OCI-LY7 (cell line): ENCODE results near the gene HMCN1. TPM values are rescaled to one million over a fixed set of nuclear protein-coding genes. Genes with fewer than 3 reads are reported as not detected.
"Not testable (repeated sequence)": the region's sequence is repeated elsewhere in the genome, so short reads cannot be mapped to it uniquely, and the experiment has no call there.

Experiments
- BruUV-seq: library from RNA; stranded (reverse); fragments of 400-500 nt; replicated peaks from 2 replicates; lab custom pipeline; 2021; lab: Mats Ljungman, UMichigan
- CTCF ChIA-PET: fragments of 300-600 bp; sonication (Branson Sonifier 250); formaldehyde crosslinking; loops from one replicate; lab custom pipeline; 2022; ENCODE audit warnings: antibody characterized with exemption; ENCODE audit not compliant: unreplicated experiment; lab: Charles Lee
- POLR2A ChIA-PET: fragments of 300-600 bp; sonication (Branson Sonifier 250); formaldehyde crosslinking; loops from one replicate; lab custom pipeline; 2022; ENCODE audit warnings: antibody characterized with exemption; lab: Charles Lee
- DNase-seq: peaks from one replicate; pipeline ENCODE4 v3.0.0-alpha.2; 2015; ENCODE audit warnings: low spot score
- H2AFZ ChIP-seq: fragments of 200-600 bp; sonication (generic), shearing (Covaris generic); 2 replicates; pipeline ENCODE4 v1.6.1; 2014; ENCODE audit warnings: mild to moderate bottlenecking, antibody characterized with exemption, low read length, moderate library complexity
- H3K27ac ChIP-seq: fragments of 200-600 bp; sonication (generic); 2 replicates; pipeline ENCODE4 v1.5.1; 2014; ENCODE audit warnings: mixed run types, low read depth, mild to moderate bottlenecking, moderate library complexity, low read length, inconsistent platforms; ENCODE audit not compliant: poor library complexity, severe bottlenecking
- H3K36me3 ChIP-seq: fragments of 200-600 bp; sonication (generic); 2 replicates; pipeline ENCODE4 v1.6.1; 2014; ENCODE audit warnings: mild to moderate bottlenecking, antibody characterized with exemption, low read length, moderate library complexity, mixed read lengths; ENCODE audit not compliant: insufficient read depth
- H3K4me1 ChIP-seq: fragments of 200-600 bp; sonication (generic); 2 replicates; pipeline ENCODE4 v1.5.1; 2014; ENCODE audit warnings: mild to moderate bottlenecking, low read length; ENCODE audit not compliant: insufficient read depth, poor library complexity, severe bottlenecking
- H3K4me2 ChIP-seq: fragments of 200-600 bp; sonication (generic); 2 replicates; pipeline ENCODE4 v1.6.1; 2014; ENCODE audit warnings: mild to moderate bottlenecking, low read length
- H3K4me3 ChIP-seq: fragments of 200-600 bp; sonication (generic); 2 replicates; pipeline ENCODE4 v1.5.1; 2014; ENCODE audit warnings: mild to moderate bottlenecking, low read depth, low read length; ENCODE audit not compliant: poor library complexity, severe bottlenecking
- H3K79me2 ChIP-seq: fragments of 200-600 bp; sonication (generic); 2 replicates; pipeline ENCODE4 v1.6.1; 2016; ENCODE audit warnings: low read depth, mild to moderate bottlenecking, low read length, moderate library complexity, mixed read lengths; ENCODE audit not compliant: insufficient read depth
- H3K9me2 ChIP-seq: fragments of 200-600 bp; sonication (generic); 2 replicates; pipeline ENCODE4 v1.6.1; 2016; ENCODE audit warnings: mild to moderate bottlenecking, low read length, mixed read lengths; ENCODE audit not compliant: insufficient read depth
- H3K9me3 ChIP-seq: fragments of 200-600 bp; sonication (generic); 2 replicates; pipeline ENCODE4 v1.6.1; 2014; ENCODE audit warnings: mild to moderate bottlenecking, mixed run types, low read length, mixed read lengths
- H4K20me1 ChIP-seq: fragments of 200-600 bp; sonication (generic); 2 replicates; pipeline ENCODE4 v1.6.1; 2014; ENCODE audit warnings: mild to moderate bottlenecking, antibody characterized with exemption, low read length, moderate library complexity, mixed read lengths; ENCODE audit not compliant: insufficient read depth
- EZH2phosphoT487 ChIP-seq: fragments of 200-600 bp; sonication (generic); IDR thresholded peaks from 2 replicates; pipeline ENCODE4 v1.6.1; 2018; ENCODE audit warnings: low read depth, borderline replicate concordance, mild to moderate bottlenecking, mixed run types, antibody characterized with exemption, low read length, moderate library complexity, mixed read lengths
- intact Hi-C: fragments of 100-400 bp; cut with micrococcal nuclease; formaldehyde crosslinking; loops from one replicate; pipeline ENCODE4 v1.10.0; 2022; ENCODE audit not compliant: unreplicated experiment
- total RNA-seq, 2 experiments: library from RNA; depleted of rRNA in 1 of 2; stranded (reverse); fragments of >200 nt in 1 of 2; shearing (Covaris generic) in 1 of 2; gene quantifications; 2 replicates each; pipeline ENCODE4 v1.2.3, GENCODE V29; 2014 to 2022
- TF ChIP-seq, protein P1 (sequence below): fragments of 200-600 bp; sonication (generic); conservative IDR thresholded peaks from 2 replicates; pipeline ENCODE4 v1.5.1; 2014; ENCODE audit warnings: mild to moderate bottlenecking, antibody characterized with exemption, low read length, moderate library complexity, mixed read lengths

The HMCN1 gene
- total RNA-seq, 2 experiments from 2014 or later, result 0.02 TPM; not detected in 1

DNA sequence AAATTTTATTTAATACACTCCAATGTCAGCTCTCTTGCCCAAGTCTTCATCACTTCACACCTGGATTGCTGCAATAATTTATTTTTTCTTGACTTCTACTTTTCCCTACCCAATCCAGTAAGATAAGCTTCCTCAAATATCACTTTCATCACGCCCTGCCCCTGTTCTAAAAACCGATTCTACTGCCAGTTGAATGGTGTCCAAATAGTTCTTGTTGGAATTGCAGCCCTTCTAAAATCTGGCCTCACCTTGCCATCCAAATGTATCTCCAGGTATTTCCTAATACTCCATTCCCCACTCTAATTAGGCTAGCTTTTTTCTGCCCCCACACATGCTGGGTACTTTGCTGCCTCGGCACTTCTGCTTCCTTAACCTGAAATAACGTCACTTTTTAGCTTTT lies 152.5 kb downstream of the HMCN1 start:
- CTCF ChIA-PET, result no interaction called here
- Histone ChIP-seq H3K36me3 (no peaks in the 10 kb centered on the region), H3K4me2 (no peak overlapping the region), H3K4me1 (no peaks in the 10 kb centered on the region), H4K20me1 (no peaks in the 10 kb centered on the region), H3K27ac (no peak overlapping the region), H3K4me3 (no peak overlapping the region), H3K79me2 (no peaks in the 10 kb centered on the region), H2AFZ (no peak overlapping the region), H3K9me2 (no peaks in the 10 kb centered on the region), H3K9me3 (no peaks in the 10 kb centered on the region)
- BruUV-seq, result no TSS peak
- TF ChIP-seq EZH2phosphoT487, result no peak
- TF ChIP-seq, protein P1, sequence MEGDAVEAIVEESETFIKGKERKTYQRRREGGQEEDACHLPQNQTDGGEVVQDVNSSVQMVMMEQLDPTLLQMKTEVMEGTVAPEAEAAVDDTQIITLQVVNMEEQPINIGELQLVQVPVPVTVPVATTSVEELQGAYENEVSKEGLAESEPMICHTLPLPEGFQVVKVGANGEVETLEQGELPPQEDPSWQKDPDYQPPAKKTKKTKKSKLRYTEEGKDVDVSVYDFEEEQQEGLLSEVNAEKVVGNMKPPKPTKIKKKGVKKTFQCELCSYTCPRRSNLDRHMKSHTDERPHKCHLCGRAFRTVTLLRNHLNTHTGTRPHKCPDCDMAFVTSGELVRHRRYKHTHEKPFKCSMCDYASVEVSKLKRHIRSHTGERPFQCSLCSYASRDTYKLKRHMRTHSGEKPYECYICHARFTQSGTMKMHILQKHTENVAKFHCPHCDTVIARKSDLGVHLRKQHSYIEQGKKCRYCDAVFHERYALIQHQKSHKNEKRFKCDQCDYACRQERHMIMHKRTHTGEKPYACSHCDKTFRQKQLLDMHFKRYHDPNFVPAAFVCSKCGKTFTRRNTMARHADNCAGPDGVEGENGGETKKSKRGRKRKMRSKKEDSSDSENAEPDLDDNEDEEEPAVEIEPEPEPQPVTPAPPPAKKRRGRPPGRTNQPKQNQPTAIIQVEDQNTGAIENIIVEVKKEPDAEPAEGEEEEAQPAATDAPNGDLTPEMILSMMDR, result no peak
- intact Hi-C loops, result no loop called here
- DNase-seq, result no peak
- POLR2A ChIA-PET, result interaction anchor here (0.7 kb wide), 1 partner anchor 1479 kb away, joined by 3 read pairs; no protein-coding TSS in a partner anchor

DNA sequence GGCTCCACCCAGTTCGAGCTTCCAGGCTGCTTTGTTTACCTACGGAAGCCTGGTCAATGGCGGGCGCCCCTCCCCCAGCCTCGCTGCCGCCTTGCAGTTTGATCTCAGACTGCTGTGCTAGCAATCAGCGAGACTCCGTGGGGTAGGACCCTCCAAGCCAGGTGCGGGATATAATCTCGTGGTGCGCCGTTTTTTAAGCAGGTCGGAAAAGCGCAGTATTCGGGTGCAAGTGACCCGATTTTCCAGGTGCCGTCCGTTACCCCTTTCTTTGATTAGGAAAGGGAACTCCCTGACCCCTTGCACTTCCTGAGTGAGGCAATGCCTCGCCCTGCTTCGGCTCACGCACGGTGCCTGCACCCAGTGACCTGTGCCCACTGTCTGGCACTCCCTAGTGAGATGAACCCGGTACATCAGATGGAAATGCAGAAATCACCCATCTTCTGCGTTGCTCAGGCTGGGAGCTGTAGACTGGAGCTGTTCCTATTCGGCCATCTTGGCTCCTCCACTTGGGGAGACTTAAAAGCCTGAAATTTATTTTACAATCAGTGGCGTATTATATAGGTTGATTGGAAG lies 158.7 kb downstream of the HMCN1 start:
- H3K4me3 ChIP-seq, DNase-seq, POLR2A ChIA-PET, H3K27ac ChIP-seq, H3K9me2 ChIP-seq, CTCF ChIA-PET, BruUV-seq, H3K9me3 ChIP-seq, intact Hi-C loops, H3K79me2 ChIP-seq, H2AFZ ChIP-seq, H4K20me1 ChIP-seq, H3K4me1 ChIP-seq, H3K36me3 ChIP-seq, H3K4me2 ChIP-seq: not testable (repeated sequence)

DNA sequence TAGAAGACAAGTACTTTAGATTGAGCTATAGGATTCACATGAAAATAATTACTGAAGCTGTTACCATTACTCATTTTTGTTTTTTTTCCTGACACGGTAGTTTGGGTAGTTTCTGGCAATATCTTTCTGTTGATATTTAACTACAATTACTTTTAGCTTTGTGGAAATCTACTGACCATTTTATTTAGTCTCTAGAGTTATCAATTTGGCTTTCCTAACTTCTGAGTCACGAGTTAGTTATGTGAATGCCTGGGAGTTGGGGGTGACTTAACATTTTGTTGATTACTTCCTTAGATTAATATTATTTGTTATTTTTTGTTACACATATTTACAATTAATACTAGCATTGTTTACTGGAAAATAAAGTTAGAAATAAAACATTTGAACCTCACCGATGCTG lies 160.6 kb downstream of the HMCN1 start:
- no peak overlapping the region for H2AFZ ChIP-seq
- H4K20me1 ChIP-seq, result no peaks in the 10 kb centered on the region
- no peak for DNase-seq
- H3K9me3 ChIP-seq, result no peaks in the 10 kb centered on the region
- no peak overlapping the region for H3K4me3 ChIP-seq
- TF ChIP-seq, protein P1, result no peak
- TF ChIP-seq EZH2phosphoT487, result no peak
- H3K4me1 ChIP-seq, result no peaks in the 10 kb centered on the region
- ChIA-PET POLR2A (interaction anchor here (0.7 kb wide), 1 partner anchor 1366 kb away, joined by 4 read pairs; no protein-coding TSS in a partner anchor), CTCF (no interaction called here)
- no peaks in the 10 kb centered on the region for H3K79me2 ChIP-seq
- intact Hi-C loops, result no loop called here
- H3K27ac ChIP-seq, result no peak overlapping the region
- H3K36me3 ChIP-seq, result no peaks in the 10 kb centered on the region
- H3K9me2 ChIP-seq, result no peaks in the 10 kb centered on the region
- H3K4me2 ChIP-seq, result no peak overlapping the region
- BruUV-seq, result no TSS peak
